Peyer's patch (tissue), 4 donors: ENCODE data around the gene ABHD11.

Experiments
- POLR2A ChIP-seq, 2 donors: fragments of 450-650 bp; IDR thresholded peaks; one replicate each; pipeline ENCODE4 v1.5.1; 2017; ENCODE audit warnings: antibody characterized with exemption in 2 of 2, mild to moderate bottlenecking in 2 of 2, moderate library complexity in 2 of 2
- TF ChIP-seq, protein P1 (sequence below), 6 experiments: fragments of 450-650 bp in 4 of 6; fragments of 200-600 bp in 2 of 6; sonication (generic) in 1 of 6; IDR thresholded peaks; one replicate each; pipeline ENCODE4 v1.5.1; 2017 to 2019; ENCODE audit warnings: antibody characterized with exemption in 6 of 6, mild to moderate bottlenecking in 3 of 6, moderate library complexity in 1 of 6

GRCh38 chr7:73718438-73718881 lies 20.1 kb downstream of the ABHD11 start:
- TF ChIP-seq POLR2A (IDR thresholded peaks at IDR 0.05), result no peak
- TF ChIP-seq, protein P1, sequence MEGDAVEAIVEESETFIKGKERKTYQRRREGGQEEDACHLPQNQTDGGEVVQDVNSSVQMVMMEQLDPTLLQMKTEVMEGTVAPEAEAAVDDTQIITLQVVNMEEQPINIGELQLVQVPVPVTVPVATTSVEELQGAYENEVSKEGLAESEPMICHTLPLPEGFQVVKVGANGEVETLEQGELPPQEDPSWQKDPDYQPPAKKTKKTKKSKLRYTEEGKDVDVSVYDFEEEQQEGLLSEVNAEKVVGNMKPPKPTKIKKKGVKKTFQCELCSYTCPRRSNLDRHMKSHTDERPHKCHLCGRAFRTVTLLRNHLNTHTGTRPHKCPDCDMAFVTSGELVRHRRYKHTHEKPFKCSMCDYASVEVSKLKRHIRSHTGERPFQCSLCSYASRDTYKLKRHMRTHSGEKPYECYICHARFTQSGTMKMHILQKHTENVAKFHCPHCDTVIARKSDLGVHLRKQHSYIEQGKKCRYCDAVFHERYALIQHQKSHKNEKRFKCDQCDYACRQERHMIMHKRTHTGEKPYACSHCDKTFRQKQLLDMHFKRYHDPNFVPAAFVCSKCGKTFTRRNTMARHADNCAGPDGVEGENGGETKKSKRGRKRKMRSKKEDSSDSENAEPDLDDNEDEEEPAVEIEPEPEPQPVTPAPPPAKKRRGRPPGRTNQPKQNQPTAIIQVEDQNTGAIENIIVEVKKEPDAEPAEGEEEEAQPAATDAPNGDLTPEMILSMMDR (IDR thresholded peaks at IDR 0.05), result no peak
